Hepatocyte (in vitro differentiated cells): ENCODE data around the gene TACC3. TPM values are rescaled to one million over a fixed set of nuclear protein-coding genes. Genes with fewer than 3 reads are reported as not detected.

Source experiments
- DNase-seq: peaks from one replicate; pipeline ENCODE4 v3.0.0-alpha.2; 2016; ENCODE audit warnings: low spot score
- H2AFZ ChIP-seq: fragments of 200-600 bp; sonication (generic); 2 replicates; pipeline ENCODE4 v1.6.0; 2016; ENCODE audit warnings: antibody characterized with exemption, mild to moderate bottlenecking
- H3K27ac ChIP-seq: fragments of 200-600 bp; sonication (generic); 2 replicates; pipeline ENCODE4 v1.5.1; 2016; ENCODE audit warnings: mild to moderate bottlenecking
- H3K27me3 ChIP-seq: fragments of 200-600 bp; sonication (generic); 2 replicates; pipeline ENCODE4 v1.6.1; 2016
- H3K36me3 ChIP-seq: fragments of 200-600 bp; sonication (generic); replicated peaks from 2 replicates; pipeline ENCODE4 v1.5.1; 2016; ENCODE audit warnings: low read depth; ENCODE audit not compliant: insufficient read depth
- H3K4me1 ChIP-seq: fragments of 200-600 bp; sonication (generic); 2 replicates; pipeline ENCODE4 v1.5.1; 2016; ENCODE audit warnings: mild to moderate bottlenecking, moderate library complexity; ENCODE audit not compliant: insufficient read depth
- H3K4me2 ChIP-seq: fragments of 200-600 bp; sonication (generic); 2 replicates; pipeline ENCODE4 v1.6.0; 2016
- H3K4me3 ChIP-seq: fragments of 200-600 bp; sonication (generic); 2 replicates; pipeline ENCODE4 v1.5.1; 2016; ENCODE audit warnings: mild to moderate bottlenecking
- H3K79me2 ChIP-seq: fragments of 200-600 bp; sonication (generic); 2 replicates; pipeline ENCODE4 v1.6.0; 2017; ENCODE audit warnings: mild to moderate bottlenecking
- H3K9me2 ChIP-seq: fragments of 200-600 bp; sonication (generic); replicated peaks from 2 replicates; pipeline ENCODE4 v1.6.0; 2017; ENCODE audit warnings: mild to moderate bottlenecking; ENCODE audit not compliant: insufficient read depth
- H3K9me3 ChIP-seq: fragments of 200-600 bp; sonication (generic); 2 replicates; pipeline ENCODE4 v1.5.1; 2016; ENCODE audit warnings: low read depth, mild to moderate bottlenecking
- H4K20me1 ChIP-seq: fragments of 200-600 bp; sonication (generic); 2 replicates; pipeline ENCODE4 v1.6.0; 2016; ENCODE audit warnings: mild to moderate bottlenecking; ENCODE audit not compliant: insufficient read depth, poor library complexity, severe bottlenecking
- EZH2 ChIP-seq: fragments of 200-600 bp; sonication (generic); IDR thresholded peaks from 2 replicates; pipeline ENCODE4 v1.6.1; 2016; ENCODE audit warnings: antibody characterized with exemption, mild to moderate bottlenecking, borderline replicate concordance
- EZH2phosphoT487 ChIP-seq: fragments of 200-600 bp; sonication (generic); IDR thresholded peaks from one replicate; pipeline ENCODE4 v1.6.1; 2018; ENCODE audit warnings: antibody characterized with exemption, mild to moderate bottlenecking, low read depth, moderate library complexity; ENCODE audit not compliant: unreplicated experiment, severe bottlenecking
- WGBS: methylation state at CpG from one replicate; pipeline ENCODE4 v1.1.6; 2016; ENCODE audit warnings: low lambda C conversion rate; ENCODE audit errors: missing lambda C conversion rate; 5-methylcytosine and 5-hydroxymethylcytosine counted together
- polyA plus RNA-seq: library from polyadenylated mRNA; unstranded; fragments of >200 nt; fragmentation: Nextera tagmentation; extraction: Ambion mirVana; gene quantifications from 2 replicates; pipeline ENCODE4 v1.2.1, GENCODE V29; 2016
- total RNA-seq: library from RNA; depleted of rRNA; stranded (reverse); fragments of >200 nt; gene quantifications from 2 replicates; pipeline ENCODE4 v1.2.3, GENCODE V29; 2014
- TF ChIP-seq, protein P1 (sequence below): fragments of 200-600 bp; sonication (generic); IDR thresholded peaks from 2 replicates; pipeline ENCODE4 v1.5.1; 2016; ENCODE audit warnings: antibody characterized with exemption, mild to moderate bottlenecking; ENCODE audit not compliant: poor library complexity

TACC3 gene
- total and polyA plus RNA-seq, 2 experiments from 2014 or later, result 9.3 to 14.8 TPM

DNA sequence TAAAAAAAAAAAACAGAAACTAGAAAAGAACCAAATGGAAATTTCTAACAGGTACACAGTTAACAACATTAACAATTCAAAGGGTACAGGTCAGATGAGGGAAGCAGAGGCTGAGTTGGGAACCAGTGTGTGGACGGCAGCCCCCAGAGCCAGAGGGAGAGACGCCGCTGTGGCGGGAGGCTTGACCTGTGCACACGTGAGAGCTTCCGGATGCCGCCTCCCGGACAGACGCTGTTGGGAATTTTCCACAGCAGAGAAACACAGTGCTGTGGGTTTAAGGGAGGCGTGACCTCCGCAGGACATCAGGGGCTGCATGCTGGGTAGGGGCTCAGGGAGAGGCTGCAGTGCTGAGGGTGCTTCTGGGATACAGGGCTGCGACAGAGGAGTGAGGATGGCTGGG lies 22.2 kb downstream of the TACC3 start:
- Histone ChIP-seq H3K4me2 (no peak overlapping the region), H3K79me2 (no peaks in the 10 kb centered on the region), H3K27ac (no peak overlapping the region), H3K9me3 (no peaks in the 10 kb centered on the region), H4K20me1 (no peaks in the 10 kb centered on the region), H3K4me1 (peaks cover 2% of the 10 kb centered on the region), H3K4me3 (no peak overlapping the region), H3K27me3 (no peaks in the 10 kb centered on the region), H3K9me2 (no peaks in the 10 kb centered on the region), H2AFZ (no peak overlapping the region), H3K36me3 (no peaks in the 10 kb centered on the region)
- DNase-seq, result no peak
- TF ChIP-seq, protein P1, sequence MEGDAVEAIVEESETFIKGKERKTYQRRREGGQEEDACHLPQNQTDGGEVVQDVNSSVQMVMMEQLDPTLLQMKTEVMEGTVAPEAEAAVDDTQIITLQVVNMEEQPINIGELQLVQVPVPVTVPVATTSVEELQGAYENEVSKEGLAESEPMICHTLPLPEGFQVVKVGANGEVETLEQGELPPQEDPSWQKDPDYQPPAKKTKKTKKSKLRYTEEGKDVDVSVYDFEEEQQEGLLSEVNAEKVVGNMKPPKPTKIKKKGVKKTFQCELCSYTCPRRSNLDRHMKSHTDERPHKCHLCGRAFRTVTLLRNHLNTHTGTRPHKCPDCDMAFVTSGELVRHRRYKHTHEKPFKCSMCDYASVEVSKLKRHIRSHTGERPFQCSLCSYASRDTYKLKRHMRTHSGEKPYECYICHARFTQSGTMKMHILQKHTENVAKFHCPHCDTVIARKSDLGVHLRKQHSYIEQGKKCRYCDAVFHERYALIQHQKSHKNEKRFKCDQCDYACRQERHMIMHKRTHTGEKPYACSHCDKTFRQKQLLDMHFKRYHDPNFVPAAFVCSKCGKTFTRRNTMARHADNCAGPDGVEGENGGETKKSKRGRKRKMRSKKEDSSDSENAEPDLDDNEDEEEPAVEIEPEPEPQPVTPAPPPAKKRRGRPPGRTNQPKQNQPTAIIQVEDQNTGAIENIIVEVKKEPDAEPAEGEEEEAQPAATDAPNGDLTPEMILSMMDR, result no peak
- TF ChIP-seq EZH2phosphoT487 (no peak), EZH2 (no peak)
- 90% methylated on average over 12 of the region's 12 CpGs for WGBS

DNA sequence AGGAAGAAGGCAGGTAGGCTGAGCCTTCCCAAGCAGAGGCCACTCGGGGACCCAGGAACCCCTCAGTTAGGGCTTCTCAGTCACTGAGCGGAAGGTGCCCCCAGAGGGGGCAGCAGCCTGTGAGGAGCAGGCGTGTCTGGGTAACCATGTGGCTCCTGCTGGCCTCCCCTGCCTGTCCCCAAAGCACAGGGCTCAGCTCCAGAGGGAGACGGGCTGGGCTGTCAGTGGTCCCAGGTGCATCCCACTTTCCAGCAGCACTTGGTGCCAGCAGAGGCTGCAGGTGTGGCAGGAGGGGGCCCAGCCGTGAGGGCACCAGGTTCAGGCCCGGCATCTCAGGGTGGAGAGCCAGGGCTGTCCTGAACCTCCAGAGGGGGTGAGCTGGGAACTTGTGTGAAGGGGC lies 22.7 kb downstream of the TACC3 start:
- H3K4me1 ChIP-seq, result peaks cover 4% of the 10 kb centered on the region
- H3K36me3 ChIP-seq, result no peaks in the 10 kb centered on the region
- TF ChIP-seq EZH2 (no peak), EZH2phosphoT487 (no peak)
- TF ChIP-seq, protein P1, result no peak
- H3K27me3 ChIP-seq, result no peaks in the 10 kb centered on the region
- 92% methylated on average over 6 of the region's 6 CpGs for WGBS
- no peaks in the 10 kb centered on the region for H4K20me1 ChIP-seq
- no peaks in the 10 kb centered on the region for H3K79me2 ChIP-seq
- no peak overlapping the region for H3K27ac ChIP-seq
- no peak overlapping the region for H2AFZ ChIP-seq
- DNase-seq, result no peak
- H3K4me2 ChIP-seq, result no peak overlapping the region
- no peak overlapping the region for H3K4me3 ChIP-seq
- no peaks in the 10 kb centered on the region for H3K9me3 ChIP-seq
- H3K9me2 ChIP-seq, result no peaks in the 10 kb centered on the region

DNA sequence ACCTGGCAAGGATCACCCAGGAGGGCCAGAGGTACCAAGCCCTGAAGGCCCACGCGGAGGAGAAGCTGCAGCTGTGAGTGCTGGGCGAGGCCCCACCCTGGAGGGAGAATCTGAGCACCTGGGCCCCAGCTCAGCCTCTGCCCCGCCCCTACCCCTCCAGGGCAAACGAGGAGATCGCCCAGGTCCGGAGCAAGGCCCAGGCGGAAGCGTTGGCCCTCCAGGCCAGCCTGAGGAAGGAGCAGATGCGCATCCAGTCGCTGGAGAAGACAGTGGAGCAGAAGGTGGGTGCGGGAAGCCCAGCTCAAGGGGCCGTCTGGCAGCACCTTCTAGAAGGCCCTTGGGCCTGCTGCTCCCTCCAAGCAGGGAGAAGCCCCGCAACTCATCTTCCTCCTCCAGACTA lies 23.2 kb downstream of the TACC3 start:
- H3K4me2 ChIP-seq, result no peak overlapping the region
- WGBS, result 87% methylated on average over 13 of the region's 14 CpGs
- H3K36me3 ChIP-seq, result no peaks in the 10 kb centered on the region
- H4K20me1 ChIP-seq, result no peaks in the 10 kb centered on the region
- H3K9me3 ChIP-seq, result no peaks in the 10 kb centered on the region
- H3K79me2 ChIP-seq, result no peaks in the 10 kb centered on the region
- peaks cover 4% of the 10 kb centered on the region for H3K4me1 ChIP-seq
- no peak for DNase-seq
- no peak overlapping the region for H2AFZ ChIP-seq
- no peaks in the 10 kb centered on the region for H3K9me2 ChIP-seq
- TF ChIP-seq, protein P1, result no peak
- no peak for TF ChIP-seq EZH2
- no peaks in the 10 kb centered on the region for H3K27me3 ChIP-seq
- H3K27ac ChIP-seq, result no peak overlapping the region
- H3K4me3 ChIP-seq, result no peak overlapping the region

DNA sequence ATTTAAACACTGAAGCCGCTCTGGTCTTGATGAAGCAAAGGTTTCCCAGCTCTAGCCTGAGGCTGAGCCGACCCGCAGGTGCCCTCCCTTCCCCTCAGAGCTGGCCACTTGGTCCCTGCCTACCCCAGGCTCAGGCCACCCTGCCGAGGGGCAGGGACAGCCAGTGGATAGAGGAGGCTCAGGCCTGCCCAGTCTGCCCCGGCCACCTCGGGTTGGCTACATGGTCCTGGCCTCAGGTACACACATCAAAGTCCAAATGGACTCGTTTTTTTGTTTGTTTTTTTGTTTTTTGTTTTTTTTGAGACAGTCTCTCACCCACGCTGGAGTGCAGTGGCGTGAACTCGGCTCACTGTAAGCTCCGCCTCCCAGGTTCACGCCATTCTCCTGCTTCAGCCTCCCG lies 23.8 kb downstream of the TACC3 start:
- no peaks in the 10 kb centered on the region for H3K36me3 ChIP-seq
- DNase-seq, result no peak
- no peaks in the 10 kb centered on the region for H3K79me2 ChIP-seq
- H3K4me2 ChIP-seq, result no peak overlapping the region
- peaks cover 4% of the 10 kb centered on the region for H3K4me1 ChIP-seq
- H3K9me2 ChIP-seq, result no peaks in the 10 kb centered on the region
- H2AFZ ChIP-seq, result no peak overlapping the region
- H3K4me3 ChIP-seq, result no peak overlapping the region
- no peak for TF ChIP-seq EZH2
- no peak for TF ChIP-seq EZH2phosphoT487
- TF ChIP-seq, protein P1, result no peak
- WGBS, result 88% methylated on average over 13 of the region's 13 CpGs
- H3K27me3 ChIP-seq, result no peaks in the 10 kb centered on the region
- no peak overlapping the region for H3K27ac ChIP-seq
- H4K20me1 ChIP-seq, result no peaks in the 10 kb centered on the region
- H3K9me3 ChIP-seq, result no peaks in the 10 kb centered on the region
